Keratinocyte (primary cell): ENCODE measurements around the gene C1orf74. TPM values are rescaled to one million over a fixed set of nuclear protein-coding genes. Genes with fewer than 3 reads are reported as not detected.

Experiments used
- DNase-seq: peaks from one replicate; pipeline ENCODE4 v3.0.0-alpha.2; 2011; ENCODE audit warnings: low read depth, missing footprints, low spot score
- FAIRE-seq: peaks from 2 replicates; lab custom pipeline; 2011; peaks lifted over from hg19 to GRCh38; lab: Jason Lieb, UNC
- H2AFZ ChIP-seq: 2 replicates; pipeline ENCODE4 v1.6.0; 2012; ENCODE audit warnings: low read length, control low read depth, inconsistent platforms; ENCODE audit not compliant: control insufficient read depth
- H3K27ac ChIP-seq: 2 replicates; pipeline ENCODE4 v1.5.1; 2011; ENCODE audit warnings: low read length; ENCODE audit not compliant: control insufficient read depth, insufficient read depth
- H3K27me3 ChIP-seq: 3 replicates; pipeline ENCODE4 v1.6.0; 2011; ENCODE audit warnings: low read length; ENCODE audit not compliant: control insufficient read depth, insufficient read depth; ENCODE audit errors: extremely low read depth
- H3K36me3 ChIP-seq, 2 experiments: 2 replicates in 1 of 2; 3 replicates in 1 of 2; pipeline ENCODE4 v1.5.1; 2011; ENCODE audit warnings: low read length in 2 of 2, mild to moderate bottlenecking in 1 of 2; ENCODE audit not compliant: control insufficient read depth in 2 of 2, insufficient read depth in 2 of 2; ENCODE audit errors: extremely low read depth in 1 of 2
- H3K4me1 ChIP-seq: 3 replicates; pipeline ENCODE4 v1.5.1; 2011; ENCODE audit warnings: low read length; ENCODE audit not compliant: control insufficient read depth, insufficient read depth; ENCODE audit errors: extremely low read depth
- H3K4me2 ChIP-seq: 3 replicates; pipeline ENCODE4 v1.6.0; 2011; ENCODE audit warnings: low read depth, low read length; ENCODE audit not compliant: control insufficient read depth, insufficient read depth; ENCODE audit errors: extremely low read depth
- H3K4me3 ChIP-seq, 3 experiments: fragments of 200-600 bp in 1 of 3; sonication (generic) in 1 of 3; 2 replicates in 2 of 3; 3 replicates in 1 of 3; pipeline ENCODE4 v1.5.1; 2011 to 2016; ENCODE audit warnings: low read length in 3 of 3, mild to moderate bottlenecking in 3 of 3, control low read depth in 2 of 3, inconsistent platforms in 1 of 3, low read depth in 1 of 3, mixed read lengths in 1 of 3, mixed run types in 1 of 3, moderate library complexity in 1 of 3; ENCODE audit not compliant: control insufficient read depth in 2 of 3, insufficient read depth in 2 of 3; ENCODE audit errors: extremely low read depth in 1 of 3
- H3K79me2 ChIP-seq: 2 replicates; pipeline ENCODE4 v1.6.0; 2012; ENCODE audit warnings: low read length; ENCODE audit not compliant: control insufficient read depth, insufficient read depth
- H3K9ac ChIP-seq: 3 replicates; pipeline ENCODE4 v1.6.0; 2011; ENCODE audit warnings: low read length; ENCODE audit not compliant: control insufficient read depth, insufficient read depth; ENCODE audit errors: extremely low read depth
- H3K9me1 ChIP-seq: 3 replicates; pipeline ENCODE4 v1.6.0; 2011; ENCODE audit warnings: low read length; ENCODE audit not compliant: control insufficient read depth, insufficient read depth; ENCODE audit errors: extremely low read depth
- H3K9me3 ChIP-seq: 2 replicates; pipeline ENCODE4 v1.5.1; 2012; ENCODE audit warnings: low read depth, low read length; ENCODE audit not compliant: control insufficient read depth
- H4K20me1 ChIP-seq: 3 replicates; pipeline ENCODE4 v1.6.0; 2011; ENCODE audit warnings: low read length; ENCODE audit not compliant: control insufficient read depth, insufficient read depth; ENCODE audit errors: extremely low read depth
- CTCF ChIP-seq, 3 experiments: IDR thresholded peaks in 1 of 3; conservative IDR thresholded peaks in 1 of 3; optimal IDR thresholded peaks in 1 of 3; 2 replicates in 2 of 3; 3 replicates in 1 of 3; pipeline versions ENCODE3 to v1.5.1; 2011; ENCODE audit warnings: low read length in 3 of 3, mild to moderate bottlenecking in 3 of 3, moderate library complexity in 2 of 3, control low read depth in 1 of 3, inconsistent platforms in 1 of 3; ENCODE audit not compliant: insufficient read depth in 2 of 3; ENCODE audit errors: extremely low read depth in 1 of 3
- EZH2 ChIP-seq: IDR thresholded peaks from one replicate; pipeline ENCODE4 v1.6.1; 2012; ENCODE audit warnings: inconsistent platforms, mild to moderate bottlenecking, low read length, moderate library complexity
- dilution Hi-C: fragments of 300-500 bp; cut with MboI; formaldehyde crosslinking; loops from one replicate; pipeline ENCODE4 v1.7.0; 2020; ENCODE audit warnings: low sequenced_read_pairs; ENCODE audit not compliant: extremely low pct_ligation_motif_present
- polyA plus RNA-seq, 5 experiments: library from polyadenylated mRNA; depleted of rRNA in 3 of 5; stranded (reverse) in 3 of 5; stranded (forward) in 1 of 5; unstranded in 1 of 5; fragments of >200 nt; gene quantifications; 1 replicate in 1 of 5; 2 replicates in 3 of 5; 3 replicates in 1 of 5; pipeline versions ENCODE4 v1.2.1 to v1.2.3, GENCODE V29; 2011 to 2012; ENCODE audit warnings: missing spikeins in 2 of 5, low read depth in 1 of 5, low replicate concordance in 1 of 5

The C1orf74 gene
- polyA plus RNA-seq, 1 donor (not counting 4 experiments of a cell fraction or from before 2014, with no cell fraction given), result 58.1 TPM

- no peak overlapping the region for H3K4me2 ChIP-seq
- H3K27ac ChIP-seq, result no peak overlapping the region
- H3K4me3 ChIP-seq, result no peak overlapping the region
- H3K9ac ChIP-seq, result no peak overlapping the region
- no peak overlapping the region for H2AFZ ChIP-seq
- no peaks in the 10 kb centered on the region for H4K20me1 ChIP-seq
- FAIRE-seq (no peak), DNase-seq (no peak)
- TF ChIP-seq CTCF (optimal IDR thresholded peaks at IDR 0.05 in 1 of 3, IDR thresholded peaks at IDR 0.05 in 1 of 3, conservative IDR thresholded peaks at IDR 0.05 in 1 of 3; ENCODE audit: extremely low read depth in 1 of 3, insufficient read depth in 2 of 3, low read length in 3 of 3) (no peak), EZH2 (no peak)
- dilution Hi-C loops, result no loop called here
- H3K4me1 ChIP-seq, result peaks cover 22% of the 10 kb centered on the region
- no peaks in the 10 kb centered on the region for H3K27me3 ChIP-seq
- no peaks in the 10 kb centered on the region for H3K79me2 ChIP-seq
- no peaks in the 10 kb centered on the region for H3K9me1 ChIP-seq
- peaks cover 0 to 2% of the 10 kb centered on the region in 2 experiments for H3K36me3 ChIP-seq
- H3K9me3 ChIP-seq, result no peaks in the 10 kb centered on the region
These were observed 17.3 kb downstream of the C1orf74 start for GRCh38 chr1:209767096-209767495.

GRCh38 chr1:209766051-209766450 lies 18.3 kb downstream of the C1orf74 start:
- Histone ChIP-seq H3K27ac (no peak overlapping the region), H3K9me3 (no peaks in the 10 kb centered on the region), H3K4me3 (no peak overlapping the region), H3K9me1 (no peaks in the 10 kb centered on the region), H3K4me1 (peaks cover 22% of the 10 kb centered on the region), H4K20me1 (no peaks in the 10 kb centered on the region), H3K9ac (no peak overlapping the region), H2AFZ (no peak overlapping the region), H3K79me2 (no peaks in the 10 kb centered on the region), H3K27me3 (no peaks in the 10 kb centered on the region), H3K4me2 (no peak overlapping the region), H3K36me3 (peaks cover 0 to 2% of the 10 kb centered on the region in 2 experiments)
- TF ChIP-seq EZH2 (no peak), CTCF (optimal IDR thresholded peaks at IDR 0.05 in 1 of 3, IDR thresholded peaks at IDR 0.05 in 1 of 3, conservative IDR thresholded peaks at IDR 0.05 in 1 of 3; ENCODE audit: extremely low read depth in 1 of 3, insufficient read depth in 2 of 3, low read length in 3 of 3) (no peak)
- DNase-seq (no peak), FAIRE-seq (no peak)
- dilution Hi-C loops, result no loop called here
